Neuronal stem cell (in vitro differentiated cells): Measurements from ENCODE around the gene CELA3A.

ENCODE experiments used
- DNase-seq: peaks from one replicate; pipeline ENCODE4 v3.0.0-alpha.2; 2013; ENCODE audit warnings: low spot score
- H2AFZ ChIP-seq: one replicate; pipeline ENCODE4 v1.6.1; 2013; ENCODE audit warnings: mild to moderate bottlenecking, low read length, inconsistent platforms
- H2AK5ac ChIP-seq: 2 replicates; pipeline ENCODE4 v1.6.1; 2013; ENCODE audit warnings: low read depth, mild to moderate bottlenecking, inconsistent platforms, low read length, moderate library complexity, mixed read lengths
- H2BK120ac ChIP-seq: 2 replicates; pipeline ENCODE4 v1.6.1; 2013; ENCODE audit warnings: low read depth, mild to moderate bottlenecking, inconsistent platforms, low read length, moderate library complexity, mixed read lengths
- H2BK12ac ChIP-seq: one replicate; pipeline ENCODE4 v1.6.1; 2013; ENCODE audit warnings: low read length, inconsistent platforms
- H2BK15ac ChIP-seq: 2 replicates; pipeline ENCODE4 v1.6.1; 2013; ENCODE audit warnings: mild to moderate bottlenecking, low read length, inconsistent platforms, mixed read lengths
- H2BK5ac ChIP-seq: one replicate; pipeline ENCODE4 v1.6.1; 2013; ENCODE audit warnings: inconsistent platforms, mild to moderate bottlenecking, low read length, moderate library complexity
- H3K14ac ChIP-seq: one replicate; pipeline ENCODE4 v1.6.1; 2013; ENCODE audit warnings: low read length, inconsistent platforms
- H3K18ac ChIP-seq: 2 replicates; pipeline ENCODE4 v1.6.1; 2013; ENCODE audit warnings: low read length, inconsistent platforms
- H3K23ac ChIP-seq: 2 replicates; pipeline ENCODE4 v1.6.1; 2013; ENCODE audit warnings: low read depth, mild to moderate bottlenecking, mixed read lengths, low read length, inconsistent platforms; ENCODE audit not compliant: poor library complexity
- H3K27ac ChIP-seq: replicated peaks from 3 replicates; pipeline ENCODE4 v1.5.1; 2013; ENCODE audit warnings: low read length, inconsistent platforms
- H3K27me3 ChIP-seq, 3 experiments: 2 replicates each; pipeline ENCODE4 v1.6.1; 2013; ENCODE audit warnings: low read length in 3 of 3, mild to moderate bottlenecking in 2 of 3, inconsistent platforms in 1 of 3, low read depth in 1 of 3, mixed read lengths in 1 of 3, moderate library complexity in 1 of 3; ENCODE audit not compliant: control insufficient read depth in 3 of 3, insufficient read depth in 3 of 3
- H3K36me3 ChIP-seq, 2 donors: replicated peaks in 1 of 2; 2 replicates each; pipeline ENCODE4 v1.6.1; 2013; ENCODE audit warnings: low read length in 2 of 2; ENCODE audit not compliant: control insufficient read depth in 2 of 2, insufficient read depth in 2 of 2
- H3K4ac ChIP-seq: 2 replicates; pipeline ENCODE4 v1.6.1; 2013; ENCODE audit warnings: inconsistent platforms, mild to moderate bottlenecking, low read length, moderate library complexity
- H3K4me1 ChIP-seq, 2 donors: 1 replicate in 1 of 2; 2 replicates in 1 of 2; pipeline ENCODE4 v1.6.1; 2013; ENCODE audit warnings: low read length in 2 of 2, low read depth in 1 of 2; ENCODE audit not compliant: control insufficient read depth in 2 of 2, insufficient read depth in 1 of 2
- H3K4me2 ChIP-seq: one replicate; pipeline ENCODE4 v1.6.1; 2013; ENCODE audit warnings: mild to moderate bottlenecking, low read length, inconsistent platforms; ENCODE audit not compliant: insufficient read depth, poor library complexity, severe bottlenecking
- H3K4me3 ChIP-seq, 2 donors: 2 replicates each; pipeline ENCODE4 v1.5.1; 2013; ENCODE audit warnings: low read length in 2 of 2, mild to moderate bottlenecking in 2 of 2, inconsistent platforms in 1 of 2, moderate library complexity in 1 of 2
- H3K79me1 ChIP-seq: one replicate; pipeline ENCODE4 v1.6.1; 2013; ENCODE audit warnings: low read depth, mild to moderate bottlenecking, inconsistent platforms, low read length, moderate library complexity
- H3K9ac ChIP-seq: one replicate; pipeline ENCODE4 v1.6.1; 2013; ENCODE audit warnings: mild to moderate bottlenecking, low read depth, low read length, inconsistent platforms; ENCODE audit not compliant: poor library complexity
- H3K9me3 ChIP-seq, 2 donors: replicated peaks in 1 of 2; 2 replicates each; pipeline versions ENCODE3 to v1.6.1; 2013; ENCODE audit warnings: low read length in 2 of 2, mild to moderate bottlenecking in 2 of 2, inconsistent platforms in 1 of 2, low read depth in 1 of 2, mixed read lengths in 1 of 2, moderate library complexity in 1 of 2; ENCODE audit not compliant: control insufficient read depth in 2 of 2, insufficient read depth in 1 of 2
- H4K8ac ChIP-seq: one replicate; pipeline ENCODE4 v1.6.1; 2013; ENCODE audit warnings: low read depth, mild to moderate bottlenecking, inconsistent platforms, low read length, moderate library complexity
- H4K91ac ChIP-seq: one replicate; pipeline ENCODE4 v1.6.1; 2013; ENCODE audit warnings: low read length, low read depth, mild to moderate bottlenecking, inconsistent platforms; ENCODE audit not compliant: poor library complexity
- WGBS, 2 donors: extraction: QIAGEN DNeasy Blood & Tissue Kit; methylation state at CpG; one replicate each; pipeline ENCODE4 v1.1.7; 2013; ENCODE audit warnings: missing lambda C conversion rate in 2 of 2, mixed read lengths in 1 of 2; ENCODE audit not compliant: insufficient read length in 2 of 2, insufficient replicate concordance in 1 of 2; ENCODE audit errors: extremely low coverage in 2 of 2; 5-methylcytosine and 5-hydroxymethylcytosine counted together

CELA3A gene

GRCh38 chr1:22044690-22045420 is 43.4 kb downstream of the CELA3A start:
- H2AK5ac ChIP-seq = no peak overlapping the region
- no peak for DNase-seq
- H2BK12ac ChIP-seq = no peak overlapping the region
- no peaks in the 10 kb centered on the region for H3K36me3 ChIP-seq
- H3K4me1 ChIP-seq = peaks cover 0 to 2% of the 10 kb centered on the region in 2 donors
- H3K9me3 ChIP-seq = no peaks in the 10 kb centered on the region
- no peak overlapping the region for H2BK5ac ChIP-seq
- WGBS, 2 donors = no CpG with 5 or more reads among the region's 3 CpGs
- H3K14ac ChIP-seq = no peak overlapping the region
- H3K4ac ChIP-seq = no peak overlapping the region
- peaks cover 0 to 2% (median 0%) of the 10 kb centered on the region in 3 experiments for H3K27me3 ChIP-seq
- no peak overlapping the region for H4K91ac ChIP-seq
- no peak overlapping the region for H3K23ac ChIP-seq
- H2BK15ac ChIP-seq = no peak overlapping the region
- H2BK120ac ChIP-seq = no peak overlapping the region
- H3K79me1 ChIP-seq = no peaks in the 10 kb centered on the region
- no peak overlapping the region for H3K4me3 ChIP-seq
- no peak overlapping the region for H3K18ac ChIP-seq
- no peak overlapping the region for H4K8ac ChIP-seq
- no peak overlapping the region for H3K9ac ChIP-seq
- H2AFZ ChIP-seq = peak overlapping the region; percentile 84
- H3K27ac ChIP-seq = no peak overlapping the region
- H3K4me2 ChIP-seq = no peak overlapping the region

- Histone ChIP-seq H3K4me1 (no peaks in the 10 kb centered on the region), H4K91ac (no peak overlapping the region), H2AFZ (no peak overlapping the region), H3K79me1 (no peaks in the 10 kb centered on the region), H3K4ac (no peak overlapping the region), H3K14ac (no peak overlapping the region), H2BK5ac (no peak overlapping the region), H2AK5ac (no peak overlapping the region), H2BK12ac (no peak overlapping the region), H3K4me3 (no peak overlapping the region), H3K9me3 (no peaks in the 10 kb centered on the region), H3K18ac (no peak overlapping the region), H3K9ac (no peak overlapping the region), H3K36me3 (no peaks in the 10 kb centered on the region), H2BK120ac (no peak overlapping the region), H2BK15ac (no peak overlapping the region), H3K23ac (no peak overlapping the region), H4K8ac (no peak overlapping the region), H3K4me2 (no peak overlapping the region), H3K27ac (no peak overlapping the region), H3K27me3 (peaks cover 0 to 2% (median 0%) of the 10 kb centered on the region in 3 experiments)
- no peak for DNase-seq
- WGBS, 2 donors = no CpG with 5 or more reads among the region's 2 CpGs
Measured at GRCh38 chr1:22045604-22046228, 44.3 kb downstream of the CELA3A start.

- Histone ChIP-seq H3K14ac (no peak overlapping the region), H3K9ac (no peak overlapping the region), H2BK5ac (no peak overlapping the region), H3K4me3 (no peak overlapping the region), H4K8ac (no peak overlapping the region), H3K4me1 (peaks cover 0 to 2% of the 10 kb centered on the region in 2 donors), H4K91ac (no peak overlapping the region), H3K18ac (no peak overlapping the region), H3K27ac (no peak overlapping the region), H2BK120ac (no peak overlapping the region), H3K79me1 (no peaks in the 10 kb centered on the region), H2AK5ac (no peak overlapping the region), H3K36me3 (no peaks in the 10 kb centered on the region), H3K4ac (no peak overlapping the region), H3K23ac (no peak overlapping the region), H2BK15ac (no peak overlapping the region), H3K9me3 (no peaks in the 10 kb centered on the region), H2BK12ac (no peak overlapping the region), H3K27me3 (no peaks in the 10 kb centered on the region), H3K4me2 (no peak overlapping the region), H2AFZ (peak overlapping the region; percentile 45)
- no peak for DNase-seq
- WGBS, 2 donors = no CpG with 5 or more reads among the region's 8 CpGs
Measured at GRCh38 chr1:22048351-22049192, 47.1 kb downstream of the CELA3A start.

GRCh38 chr1:22050330-22050729 is 48.9 kb downstream of the CELA3A start:
- Histone ChIP-seq H3K9ac (no peak overlapping the region), H3K4ac (no peak overlapping the region), H3K27me3 (no peaks in the 10 kb centered on the region), H3K9me3 (no peaks in the 10 kb centered on the region), H3K23ac (no peak overlapping the region), H3K27ac (no peak overlapping the region), H2BK120ac (no peak overlapping the region), H3K36me3 (peaks cover 0 to 8% of the 10 kb centered on the region in 2 donors), H2AFZ (no peak overlapping the region), H3K4me2 (no peak overlapping the region), H2BK15ac (no peak overlapping the region), H2BK12ac (no peak overlapping the region), H4K91ac (no peak overlapping the region), H2AK5ac (no peak overlapping the region), H3K4me1 (peaks cover 4 to 6% of the 10 kb centered on the region in 2 donors), H3K4me3 (no peak overlapping the region), H4K8ac (no peak overlapping the region), H3K14ac (no peak overlapping the region), H3K79me1 (no peaks in the 10 kb centered on the region), H2BK5ac (no peak overlapping the region), H3K18ac (no peak overlapping the region)
- no CpG with 5 or more reads among the region's 3 CpGs for WGBS, 2 donors
- DNase-seq = no peak
